Neural progenitor cell (in vitro differentiated cells): ENCODE results near the gene WDFY2. TPM values are rescaled to one million over a fixed set of nuclear protein-coding genes. Genes with fewer than 3 reads are reported as not detected.

ENCODE experiments used
- DNase-seq: peaks from one replicate; pipeline ENCODE4 v3.0.0-alpha.2; 2016; ENCODE audit warnings: low spot score
- H2AFZ ChIP-seq: fragments of 200-600 bp; sonication (generic); replicated peaks from 2 replicates; pipeline ENCODE4 v1.6.1; 2016; ENCODE audit warnings: antibody characterized with exemption
- H3F3A ChIP-seq: fragments of 200-600 bp; sonication (generic); 2 replicates; pipeline ENCODE4 v1.6.1; 2016; ENCODE audit warnings: antibody characterized with exemption, low read depth
- H3K27ac ChIP-seq: fragments of 200-600 bp; sonication (generic); 2 replicates; pipeline ENCODE4 v1.5.1; 2016; ENCODE audit warnings: mild to moderate bottlenecking
- H3K27me3 ChIP-seq: fragments of 200-600 bp; sonication (generic); 2 replicates; pipeline ENCODE4 v1.6.1; 2016; ENCODE audit warnings: mild to moderate bottlenecking, moderate library complexity
- H3K36me3 ChIP-seq: fragments of 200-600 bp; sonication (generic); 2 replicates; pipeline ENCODE4 v1.5.1; 2016
- H3K4me1 ChIP-seq: fragments of 200-600 bp; sonication (generic); 2 replicates; pipeline ENCODE4 v1.6.1; 2016; ENCODE audit warnings: mixed run types
- H3K4me2 ChIP-seq: fragments of 200-600 bp; sonication (generic); 2 replicates; pipeline ENCODE4 v1.6.1; 2016
- H3K4me3 ChIP-seq: fragments of 200-600 bp; sonication (generic); 2 replicates; pipeline ENCODE4 v1.5.1; 2016
- H3K79me2 ChIP-seq: fragments of 200-600 bp; sonication (generic); 2 replicates; pipeline ENCODE4 v1.6.1; 2016; ENCODE audit warnings: low read depth
- H3K9ac ChIP-seq: fragments of 200-600 bp; sonication (generic); 2 replicates; pipeline ENCODE4 v1.6.1; 2016
- H3K9me3 ChIP-seq: fragments of 200-600 bp; sonication (generic); 2 replicates; pipeline ENCODE4 v1.5.1; 2016; ENCODE audit warnings: low read depth
- H4K20me1 ChIP-seq: fragments of 200-600 bp; sonication (generic); 2 replicates; pipeline ENCODE4 v1.6.1; 2016; ENCODE audit warnings: low read depth
- H3K27ac Mint-ChIP-seq: 3 replicates; pipeline ENCODE4 v1.8.0; 2021; ENCODE audit warnings: mixed read lengths
- H3K27me3 Mint-ChIP-seq: 2 replicates; pipeline ENCODE4 v1.8.0; 2022; ENCODE audit warnings: low read depth, mild to moderate bottlenecking, inconsistent platforms, moderate library complexity, mixed read lengths; ENCODE audit not compliant: insufficient read depth
- H3K36me3 Mint-ChIP-seq: 3 replicates; pipeline ENCODE4 v1.8.0; 2021; ENCODE audit warnings: mixed read lengths
- H3K4me1 Mint-ChIP-seq: 3 replicates; pipeline ENCODE4 v1.8.0; 2021; ENCODE audit warnings: mixed read lengths
- H3K4me3 Mint-ChIP-seq: 3 replicates; pipeline ENCODE4 v1.8.0; 2021; ENCODE audit warnings: mild to moderate bottlenecking, moderate library complexity, mixed read lengths
- H3K9me3 Mint-ChIP-seq: 3 replicates; pipeline ENCODE4 v1.8.0; 2020; ENCODE audit warnings: mixed read lengths
- EZH2 ChIP-seq: fragments of 200-600 bp; sonication (generic); IDR thresholded peaks from 2 replicates; pipeline ENCODE4 v1.6.1; 2017; ENCODE audit warnings: antibody characterized with exemption, mild to moderate bottlenecking, moderate library complexity
- EZH2phosphoT487 ChIP-seq: fragments of 200-600 bp; sonication (generic); IDR thresholded peaks from 2 replicates; pipeline ENCODE4 v1.6.1; 2017; ENCODE audit warnings: antibody characterized with exemption
- total RNA-seq: library from RNA; depleted of rRNA; stranded (reverse); fragments of >200 nt; gene quantifications from 2 replicates; pipeline ENCODE4 v1.2.3, GENCODE V29; 2015; ENCODE audit warnings: low replicate concordance
- TF ChIP-seq, protein P1 (sequence below): fragments of 200-600 bp; sonication (generic); IDR thresholded peaks from 2 replicates; pipeline ENCODE4 v1.5.1; 2017; ENCODE audit warnings: antibody characterized with exemption, mild to moderate bottlenecking

The WDFY2 gene
- total RNA-seq, 1 donor from 2014 or later: 18.3 TPM

- DNase-seq: no peak
- peaks cover 56% of the 10 kb centered on the region for H3K79me2 ChIP-seq
- no peak overlapping the region for H3K27ac Mint-ChIP-seq
Observed at GRCh38 chr13:51659276-51660127, 75.2 kb downstream of the WDFY2 start.

DNA sequence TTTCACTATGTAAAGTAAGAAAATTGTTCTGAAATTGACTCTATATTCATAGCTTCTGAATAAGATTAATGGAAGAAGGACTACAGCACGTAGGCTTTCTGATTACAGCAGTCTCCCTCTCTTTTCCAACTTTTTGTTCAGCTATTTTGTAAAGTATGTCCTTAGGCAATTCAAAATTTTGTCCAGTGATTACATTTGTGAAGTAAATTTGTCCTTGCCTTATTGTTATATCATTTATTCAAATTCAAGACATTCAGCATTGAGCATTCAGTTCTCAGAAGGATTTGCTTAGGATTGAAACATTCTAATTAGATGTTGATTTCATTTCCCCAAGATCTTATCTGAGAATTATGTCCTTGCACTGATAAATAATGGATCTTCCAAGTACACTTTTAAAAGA lies 76.6 kb downstream of the WDFY2 start:
- TF ChIP-seq, protein P1, sequence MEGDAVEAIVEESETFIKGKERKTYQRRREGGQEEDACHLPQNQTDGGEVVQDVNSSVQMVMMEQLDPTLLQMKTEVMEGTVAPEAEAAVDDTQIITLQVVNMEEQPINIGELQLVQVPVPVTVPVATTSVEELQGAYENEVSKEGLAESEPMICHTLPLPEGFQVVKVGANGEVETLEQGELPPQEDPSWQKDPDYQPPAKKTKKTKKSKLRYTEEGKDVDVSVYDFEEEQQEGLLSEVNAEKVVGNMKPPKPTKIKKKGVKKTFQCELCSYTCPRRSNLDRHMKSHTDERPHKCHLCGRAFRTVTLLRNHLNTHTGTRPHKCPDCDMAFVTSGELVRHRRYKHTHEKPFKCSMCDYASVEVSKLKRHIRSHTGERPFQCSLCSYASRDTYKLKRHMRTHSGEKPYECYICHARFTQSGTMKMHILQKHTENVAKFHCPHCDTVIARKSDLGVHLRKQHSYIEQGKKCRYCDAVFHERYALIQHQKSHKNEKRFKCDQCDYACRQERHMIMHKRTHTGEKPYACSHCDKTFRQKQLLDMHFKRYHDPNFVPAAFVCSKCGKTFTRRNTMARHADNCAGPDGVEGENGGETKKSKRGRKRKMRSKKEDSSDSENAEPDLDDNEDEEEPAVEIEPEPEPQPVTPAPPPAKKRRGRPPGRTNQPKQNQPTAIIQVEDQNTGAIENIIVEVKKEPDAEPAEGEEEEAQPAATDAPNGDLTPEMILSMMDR: no peak
- H3K4me3 Mint-ChIP-seq: no peak overlapping the region
- peaks cover 43% of the 10 kb centered on the region for H3K79me2 ChIP-seq

More at GRCh38 chr13:51659276-51660127, 75.2 kb downstream of the WDFY2 start:
- Mint-ChIP-seq H3K27me3 (no peaks in the 10 kb centered on the region), H3K4me1 (peaks cover 3% of the 10 kb centered on the region), H3K36me3 (peaks cover 32% of the 10 kb centered on the region), H3K4me3 (no peak overlapping the region), H3K9me3 (peaks cover 26% of the 10 kb centered on the region)
- Histone ChIP-seq H3K27ac (no peak overlapping the region), H3K27me3 (no peaks in the 10 kb centered on the region), H3F3A (peaks cover 4% of the 10 kb centered on the region), H3K9ac (no peak overlapping the region), H2AFZ (no peak overlapping the region), H4K20me1 (peaks cover 6% of the 10 kb centered on the region), H3K36me3 (peaks cover 8% of the 10 kb centered on the region), H3K4me3 (no peak overlapping the region), H3K4me1 (peaks cover 26% of the 10 kb centered on the region), H3K9me3 (no peaks in the 10 kb centered on the region), H3K4me2 (no peak overlapping the region)
- no peak for TF ChIP-seq EZH2
- TF ChIP-seq EZH2phosphoT487: no peak
- TF ChIP-seq, protein P1: no peak

DNA sequence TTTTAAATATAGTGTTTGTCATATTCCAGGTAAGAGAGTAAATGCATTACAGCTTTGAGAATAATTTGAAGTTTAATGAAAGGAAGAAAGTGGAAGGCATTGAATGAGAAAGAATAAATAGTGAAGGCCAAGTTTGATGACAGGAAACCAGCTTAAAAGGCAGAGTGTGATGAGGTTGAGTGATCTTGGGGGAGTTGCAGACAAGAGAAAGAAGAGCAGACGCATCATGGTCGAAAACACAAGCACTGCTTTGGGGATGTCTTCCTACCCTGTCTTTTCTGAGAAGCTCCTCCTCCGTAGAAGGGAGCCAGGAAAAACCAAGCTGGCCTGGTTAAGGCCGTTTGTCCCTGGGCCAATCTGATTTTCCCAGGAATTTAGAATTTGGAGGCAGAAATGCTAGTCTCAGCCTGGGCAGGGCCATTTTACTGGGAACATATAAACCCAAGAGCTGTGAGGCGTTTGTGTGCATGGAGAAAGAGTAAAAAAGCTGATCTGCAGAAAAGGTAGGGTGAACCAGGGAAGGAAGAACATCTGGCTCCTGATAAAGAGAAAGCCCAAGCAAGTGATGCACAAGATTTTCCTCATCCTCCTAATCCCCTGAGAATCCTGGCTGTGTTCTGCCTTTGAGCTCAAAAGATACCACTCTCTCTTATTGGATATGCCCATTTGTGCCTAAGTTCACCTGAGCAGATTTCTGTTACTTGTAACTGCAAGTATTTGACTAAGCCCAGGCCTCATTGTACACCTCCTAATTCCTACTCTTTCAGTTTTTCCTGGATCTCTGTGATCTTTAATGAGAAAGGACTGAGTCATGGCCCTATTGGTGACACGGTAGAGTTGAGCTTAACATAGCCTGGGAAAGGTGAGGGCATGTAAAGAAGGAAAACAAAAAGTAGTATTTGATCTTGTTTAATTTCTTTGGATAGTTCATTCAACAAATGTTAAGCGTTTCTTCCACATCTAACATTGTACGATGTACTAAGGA lies 80.0 kb downstream of the WDFY2 start:
- no peaks in the 10 kb centered on the region for H3K9me3 ChIP-seq
- H3K4me3 Mint-ChIP-seq: no peak overlapping the region
- DNase-seq: no peak
- H3F3A ChIP-seq: peaks cover 4% of the 10 kb centered on the region
- peaks cover 28% of the 10 kb centered on the region for H3K79me2 ChIP-seq
- H3K27ac Mint-ChIP-seq: no peak overlapping the region
- TF ChIP-seq EZH2 (no peak), EZH2phosphoT487 (no peak)
- TF ChIP-seq, protein P1: no peak
- H3K36me3 ChIP-seq: peaks cover 8% of the 10 kb centered on the region
- H3K36me3 Mint-ChIP-seq: peaks cover 26% of the 10 kb centered on the region
- no peak overlapping the region for H2AFZ ChIP-seq
- H3K27me3 ChIP-seq: no peaks in the 10 kb centered on the region
- no peak overlapping the region for H3K27ac ChIP-seq
- H3K4me2 ChIP-seq: no peak overlapping the region
- H3K9ac ChIP-seq: no peak overlapping the region
- H4K20me1 ChIP-seq: peaks cover 8% of the 10 kb centered on the region
- no peak overlapping the region for H3K4me3 ChIP-seq
- H3K27me3 Mint-ChIP-seq: no peaks in the 10 kb centered on the region
- H3K4me1 ChIP-seq: peaks cover 12% of the 10 kb centered on the region
- H3K9me3 Mint-ChIP-seq: peaks cover 3% of the 10 kb centered on the region
- peaks cover 13% of the 10 kb centered on the region for H3K4me1 Mint-ChIP-seq

More for the DNA sequence above, 76.6 kb downstream of the WDFY2 start:
- peaks cover 14% of the 10 kb centered on the region for H3K9me3 Mint-ChIP-seq
- Histone ChIP-seq H3K36me3 (peaks cover 8% of the 10 kb centered on the region), H4K20me1 (peaks cover 8% of the 10 kb centered on the region), H2AFZ (no peak overlapping the region), H3K4me3 (no peak overlapping the region), H3K4me1 (peaks cover 28% of the 10 kb centered on the region), H3K4me2 (no peak overlapping the region), H3K9ac (no peak overlapping the region), H3K27ac (no peak overlapping the region), H3F3A (peaks cover 4% of the 10 kb centered on the region), H3K9me3 (no peaks in the 10 kb centered on the region), H3K27me3 (no peaks in the 10 kb centered on the region)
- H3K36me3 Mint-ChIP-seq: peaks cover 28% of the 10 kb centered on the region
- H3K27me3 Mint-ChIP-seq: no peaks in the 10 kb centered on the region
- no peak for DNase-seq
- H3K4me1 Mint-ChIP-seq: peaks cover 3% of the 10 kb centered on the region
- H3K27ac Mint-ChIP-seq: no peak overlapping the region
